Jurkat, Clone E6-1 (cell line): ENCODE data around the gene EXOC4.
A peak's percentile ranks its signal among the peaks of the same experiment; 100 is the strongest.

Experiments
- DNase-seq: peaks from one replicate; pipeline ENCODE4 v3.0.0-alpha.2; 2011; ENCODE audit warnings: low read depth, low spot score
- H3K4me3 ChIP-seq: 2 replicates; pipeline ENCODE4 v1.5.1; 2011; ENCODE audit warnings: mild to moderate bottlenecking, low read length, control low read depth, moderate library complexity

Gene EXOC4

GRCh38 chr7:133354546-133355324 lies 101.9 kb downstream of the EXOC4 start:
- no peak overlapping the region for H3K4me3 ChIP-seq
- no peak for DNase-seq

- no peak for DNase-seq
- H3K4me3 ChIP-seq = no peak overlapping the region
Observed at GRCh38 chr7:133355325-133355708, 102.4 kb downstream of the EXOC4 start.

GRCh38 chr7:133355822-133356221 lies 102.9 kb downstream of the EXOC4 start:
- DNase-seq = no peak
- H3K4me3 ChIP-seq = no peak overlapping the region

GRCh38 chr7:133358708-133359107 lies 105.8 kb downstream of the EXOC4 start:
- H3K4me3 ChIP-seq = no peak overlapping the region
- DNase-seq = no peak

- no peak for DNase-seq
- H3K4me3 ChIP-seq = no peak overlapping the region
Observed at GRCh38 chr7:133359449-133359848, 106.6 kb downstream of the EXOC4 start.

GRCh38 chr7:133360201-133360600 lies 107.3 kb downstream of the EXOC4 start:
- no peak overlapping the region for H3K4me3 ChIP-seq
- DNase-seq = no peak

GRCh38 chr7:133361806-133362205 lies 108.9 kb downstream of the EXOC4 start:
- H3K4me3 ChIP-seq = no peak overlapping the region
- no peak for DNase-seq

- no peak overlapping the region for H3K4me3 ChIP-seq
- no peak for DNase-seq
Observed at GRCh38 chr7:133364959-133365690, 112.2 kb downstream of the EXOC4 start.

GRCh38 chr7:133365917-133366316 lies 113.0 kb downstream of the EXOC4 start:
- no peak for DNase-seq
- no peak overlapping the region for H3K4me3 ChIP-seq

- H3K4me3 ChIP-seq = no peak overlapping the region
- DNase-seq = no peak
Observed at GRCh38 chr7:133367561-133367960, 114.7 kb downstream of the EXOC4 start.

- no peak for DNase-seq
- no peak overlapping the region for H3K4me3 ChIP-seq
Observed at GRCh38 chr7:133369130-133369529, 116.3 kb downstream of the EXOC4 start.

GRCh38 chr7:133371616-133372015 lies 118.7 kb downstream of the EXOC4 start:
- DNase-seq = no peak
- no peak overlapping the region for H3K4me3 ChIP-seq

GRCh38 chr7:133372337-133372736 lies 119.5 kb downstream of the EXOC4 start:
- no peak for DNase-seq
- H3K4me3 ChIP-seq = no peak overlapping the region

GRCh38 chr7:133376514-133376913 lies 123.6 kb downstream of the EXOC4 start:
- H3K4me3 ChIP-seq = no peak overlapping the region
- no peak for DNase-seq

GRCh38 chr7:133381965-133382364 lies 129.1 kb downstream of the EXOC4 start:
- no peak for DNase-seq
- no peak overlapping the region for H3K4me3 ChIP-seq

- no peak for DNase-seq
- no peak overlapping the region for H3K4me3 ChIP-seq
Observed at GRCh38 chr7:133382775-133383559, 130.1 kb downstream of the EXOC4 start.

- DNase-seq = no peak
Observed at GRCh38 chr7:133386205-133386604, 133.3 kb downstream of the EXOC4 start.

GRCh38 chr7:133389727-133390126 lies 136.8 kb downstream of the EXOC4 start:
- no peak overlapping the region for H3K4me3 ChIP-seq
- no peak for DNase-seq

More at GRCh38 chr7:133386205-133386604, 133.3 kb downstream of the EXOC4 start:
- H3K4me3 ChIP-seq = no peak overlapping the region

- no peak for DNase-seq
Observed at GRCh38 chr7:133391206-133391605, 138.3 kb downstream of the EXOC4 start.

GRCh38 chr7:133394369-133394768 lies 141.5 kb downstream of the EXOC4 start:
- peak; percentile 6 for DNase-seq
- H3K4me3 ChIP-seq = no peak overlapping the region

More at GRCh38 chr7:133391206-133391605, 138.3 kb downstream of the EXOC4 start:
- H3K4me3 ChIP-seq = no peak overlapping the region
